HEK293 (cell line): ENCODE results near the gene TRAF1.

Experiments
- CTCF ChIA-PET: fragments of 350-600 bp; formaldehyde crosslinking; extraction: SDS; loops from one replicate; lab custom pipeline; 2021; ENCODE audit warnings: antibody characterized with exemption; lab: Yijun Ruan, JAX
- POLR2A ChIA-PET: fragments of 300-600 bp; formaldehyde crosslinking; extraction: SDS; loops from one replicate; lab custom pipeline; 2020; ENCODE audit warnings: antibody characterized with exemption, inconsistent platforms; lab: Yijun Ruan, JAX
- H3K27ac ChIP-seq: fragments of 200-500 bp; sonication (Bioruptor generic); 2 replicates; pipeline ENCODE4 v1.5.1; 2014; ENCODE audit warnings: low read depth, low read length, control low read depth, inconsistent platforms; ENCODE audit errors: extremely low read depth
- H3K36me3 ChIP-seq, 2 experiments: fragments of 200-500 bp in 1 of 2; sonication (Bioruptor generic) in 1 of 2; 1 replicate in 1 of 2; 2 replicates in 1 of 2; pipeline ENCODE4 v1.5.1; 2014 to 2017; ENCODE audit warnings: inconsistent platforms in 2 of 2, low read length in 2 of 2; ENCODE audit not compliant: control insufficient read depth in 2 of 2, insufficient read depth in 1 of 2
- H3K4me1 ChIP-seq: fragments of 200-500 bp; sonication (Bioruptor generic); 2 replicates; pipeline ENCODE4 v1.5.1; 2014; ENCODE audit warnings: mild to moderate bottlenecking, low read length, inconsistent platforms; ENCODE audit not compliant: control insufficient read depth, insufficient read depth
- H3K4me3 ChIP-seq: 2 replicates; pipeline ENCODE4 v1.5.1; 2011; ENCODE audit warnings: low read depth, mild to moderate bottlenecking, control low read depth, low read length, moderate library complexity
- H3K9me3 ChIP-seq: fragments of 200-500 bp; sonication (Bioruptor generic); 2 replicates; pipeline ENCODE4 v1.5.1; 2014; ENCODE audit warnings: low read depth, low read length, inconsistent platforms; ENCODE audit not compliant: control insufficient read depth, insufficient read depth
- AEBP2 ChIP-seq: fragments of 450-650 bp; formaldehyde crosslinking; IDR thresholded peaks from 2 replicates; pipeline ENCODE4 v1.5.1; 2016; ENCODE audit warnings: missing biosample characterization, missing genetic modification characterization, borderline replicate concordance
- EGR2 ChIP-seq: fragments of 450-650 bp; formaldehyde crosslinking; IDR thresholded peaks from 2 replicates; pipeline ENCODE4 v1.5.1; 2016; ENCODE audit warnings: low read depth, missing biosample characterization, missing genetic modification characterization
- ELK4 ChIP-seq: IDR thresholded peaks from 2 replicates; pipeline ENCODE4 v1.6.1; 2011; ENCODE audit warnings: mild to moderate bottlenecking, low read depth, low read length, borderline replicate concordance
- GLI4 ChIP-seq: fragments of 450-650 bp; formaldehyde crosslinking; IDR thresholded peaks from 2 replicates; pipeline ENCODE4 v1.5.1; 2016; ENCODE audit warnings: missing biosample characterization, missing genetic modification characterization
- HOXC10 ChIP-seq: sonication (generic); formaldehyde crosslinking; IDR thresholded peaks from 2 replicates; pipeline ENCODE4 v1.8.1; 2023; ENCODE audit warnings: mild to moderate bottlenecking, missing genetic modification reagents
- KLF16 ChIP-seq: fragments of 450-650 bp; formaldehyde crosslinking; IDR thresholded peaks from 2 replicates; pipeline ENCODE4 v1.5.1; 2017; ENCODE audit warnings: missing biosample characterization, missing genetic modification characterization
- PBX3 ChIP-seq: sonication (generic); formaldehyde crosslinking; IDR thresholded peaks from 2 replicates; pipeline ENCODE4 v1.8.1; 2022; ENCODE audit warnings: mild to moderate bottlenecking, moderate library complexity, missing genetic modification reagents
- SP3 ChIP-seq: fragments of 450-650 bp; formaldehyde crosslinking; IDR thresholded peaks from 2 replicates; pipeline ENCODE4 v1.5.1; 2016; ENCODE audit warnings: missing biosample characterization, missing genetic modification characterization
- ZBTB1 ChIP-seq: fragments of 450-650 bp; formaldehyde crosslinking; IDR thresholded peaks from 2 replicates; pipeline ENCODE4 v1.5.1; 2016; ENCODE audit warnings: missing biosample characterization, missing genetic modification characterization
- ZNF112 ChIP-seq: fragments of 450-650 bp; formaldehyde crosslinking; IDR thresholded peaks from 2 replicates; pipeline ENCODE4 v1.5.0; 2017; ENCODE audit warnings: missing biosample characterization, missing genetic modification characterization
- ZNF146 ChIP-seq: fragments of 450-650 bp; formaldehyde crosslinking; IDR thresholded peaks from 2 replicates; pipeline ENCODE4 v1.5.1; 2016; ENCODE audit warnings: missing biosample characterization, missing genetic modification characterization
- ZNF16 ChIP-seq: fragments of 450-650 bp; formaldehyde crosslinking; IDR thresholded peaks from 2 replicates; pipeline ENCODE4 v1.5.1; 2016; ENCODE audit warnings: low read depth, missing biosample characterization, missing genetic modification characterization
- ZNF239 ChIP-seq: fragments of 450-650 bp; formaldehyde crosslinking; IDR thresholded peaks from 2 replicates; pipeline ENCODE4 v1.5.1; 2016; ENCODE audit warnings: missing biosample characterization, missing genetic modification characterization
- ZNF292 ChIP-seq: fragments of 450-650 bp; formaldehyde crosslinking; IDR thresholded peaks from 2 replicates; pipeline ENCODE4 v1.5.1; 2016; ENCODE audit warnings: low read depth, missing biosample characterization, missing genetic modification characterization, borderline replicate concordance
- ZNF324 ChIP-seq: fragments of 450-650 bp; formaldehyde crosslinking; IDR thresholded peaks from 2 replicates; pipeline ENCODE4 v1.5.1; 2016; ENCODE audit warnings: missing biosample characterization, missing genetic modification characterization
- ZNF335 ChIP-seq: fragments of 450-650 bp; formaldehyde crosslinking; conservative IDR thresholded peaks from 2 replicates; pipeline ENCODE4 v1.5.1; 2016; ENCODE audit warnings: missing biosample characterization, missing genetic modification characterization
- ZNF366 ChIP-seq: fragments of 450-650 bp; formaldehyde crosslinking; conservative IDR thresholded peaks from 2 replicates; pipeline ENCODE4 v1.5.1; 2016; ENCODE audit warnings: missing biosample characterization, missing genetic modification characterization
- ZNF518A ChIP-seq: fragments of 450-650 bp; formaldehyde crosslinking; conservative IDR thresholded peaks from 2 replicates; pipeline ENCODE4 v1.5.1; 2016; ENCODE audit warnings: low read depth, missing biosample characterization, missing genetic modification characterization
- ZNF580 ChIP-seq: fragments of 450-650 bp; formaldehyde crosslinking; IDR thresholded peaks from 2 replicates; pipeline ENCODE4 v1.5.1; 2016; ENCODE audit warnings: missing biosample characterization, missing genetic modification characterization
- ZNF585B ChIP-seq: fragments of 450-650 bp; formaldehyde crosslinking; IDR thresholded peaks from 2 replicates; pipeline ENCODE4 v1.5.1; 2016; ENCODE audit warnings: missing biosample characterization, missing genetic modification characterization
- ZNF677 ChIP-seq: fragments of 450-650 bp; IDR thresholded peaks from 2 replicates; pipeline ENCODE4 v1.5.0; 2018; ENCODE audit warnings: missing biosample characterization, mild to moderate bottlenecking, missing genetic modification characterization, moderate library complexity
- ZNF747 ChIP-seq: fragments of 450-650 bp; formaldehyde crosslinking; IDR thresholded peaks from 2 replicates; pipeline ENCODE4 v1.5.1; 2016; ENCODE audit warnings: missing biosample characterization, missing genetic modification characterization

Gene TRAF1

GRCh38 chr9:120912958-120913646 lies 13.5 kb downstream of the TRAF1 start:
- H3K36me3 ChIP-seq: no peaks in the 10 kb centered on the region
- no peak overlapping the region for H3K4me3 ChIP-seq
- H3K9me3 ChIP-seq: no peaks in the 10 kb centered on the region
- CTCF ChIA-PET: no interaction called here
- POLR2A ChIA-PET: interaction anchor here (2.1 kb wide), 1 partner anchor 120 kb away, joined by 5 read pairs; the partner anchor contains the start of gene FBXW2
- no peak overlapping the region for H3K27ac ChIP-seq
- H3K4me1 ChIP-seq: no peaks in the 10 kb centered on the region
- no peak for TF ChIP-seq ZNF677 (tag by site-specific recombination)
- no peak for TF ChIP-seq ZNF16 (tag by site-specific recombination)
- TF ChIP-seq AEBP2 (tag by site-specific recombination): no peak
- TF ChIP-seq ZNF580 (tag by site-specific recombination): no peak
- TF ChIP-seq ZNF239 (tag by site-specific recombination): no peak
- TF ChIP-seq ZNF585B (tag by site-specific recombination): no peak
- TF ChIP-seq GLI4 (tag by site-specific recombination): no peak
- no peak for TF ChIP-seq HOXC10 (CRISPR knock-in tag)
- TF ChIP-seq ZNF112 (tag by site-specific recombination): no peak
- no peak for TF ChIP-seq SP3 (tag by site-specific recombination)
- TF ChIP-seq ZNF335 (tag by site-specific recombination): no peak
- TF ChIP-seq ZNF146 (tag by site-specific recombination): no peak

- no peaks in the 10 kb centered on the region for H3K36me3 ChIP-seq
- no peaks in the 10 kb centered on the region for H3K9me3 ChIP-seq
- H3K27ac ChIP-seq: no peak overlapping the region
- ChIA-PET CTCF (interaction anchor here (0.6 to 0.8 kb wide), 4 partner anchors 18 to 1035 kb away, joined by 3 to 4 read pairs (median 4); no protein-coding TSS in a partner anchor), POLR2A (interaction anchor here (1.2 kb wide), 1 partner anchor 34 kb away, joined by 3 read pairs; the partner anchor contains the start of gene PHF19)
- no peak for TF ChIP-seq ZBTB1 (tag by site-specific recombination)
- TF ChIP-seq ELK4: no peak
- no peak for TF ChIP-seq ZNF518A (tag by site-specific recombination)
- TF ChIP-seq KLF16: no peak
- TF ChIP-seq ZNF324 (tag by site-specific recombination): no peak
- no peak for TF ChIP-seq ZNF292
- no peak for TF ChIP-seq PBX3 (CRISPR knock-in tag)
- no peak for TF ChIP-seq ZNF366 (tag by site-specific recombination)
- TF ChIP-seq ZNF747 (tag by site-specific recombination): no peak
- TF ChIP-seq HOXC10 (CRISPR knock-in tag): no peak
- no peak for TF ChIP-seq EGR2
- H3K4me1 ChIP-seq: no peaks in the 10 kb centered on the region
- no peak overlapping the region for H3K4me3 ChIP-seq
These were observed 15.2 kb downstream of the TRAF1 start for GRCh38 chr9:120911295-120911837.
